Measurements from ENCODE around the gene PLA2G1B. TPM values are rescaled to one million over a fixed set of nuclear protein-coding genes. Genes with fewer than 3 reads are reported as not detected.

PLA2G1B gene
- total RNA-seq, 3 donors from 2014 or later = not detected

GRCh38 chr12:120283318-120283717, 44.3 kb downstream of the PLA2G1B start:
- no peak for DNase-seq (ENCODE audit: low spot score in 2 of 2)
- Histone ChIP-seq H3K36me3 (no peaks in the 10 kb centered on the region), H3K9me3 (no peaks in the 10 kb centered on the region), H3K27me3 (no peaks in the 10 kb centered on the region), H3K4me3 (no peak overlapping the region), H3K4me1 (no peaks in the 10 kb centered on the region), H3K27ac (no peak overlapping the region)
- intact Hi-C loops (cut with DNase I; ENCODE audit: low total_unique reads) = no loop called here
- TF ChIP-seq POLR2AphosphoS5 (IDR thresholded peaks at IDR 0.05) = no peak
- TF ChIP-seq POLR2A (IDR thresholded peaks at IDR 0.05) = no peak
- TF ChIP-seq CTCF (IDR thresholded peaks at IDR 0.05) = no peak

- no peaks in the 10 kb centered on the region for H3K9me3 ChIP-seq
- no peaks in the 10 kb centered on the region for H3K36me3 ChIP-seq
- no peak for DNase-seq (ENCODE audit: low spot score in 2 of 2)
- H3K4me1 ChIP-seq = no peaks in the 10 kb centered on the region
- H3K27ac ChIP-seq = no peak overlapping the region
- intact Hi-C loops (cut with DNase I; ENCODE audit: low total_unique reads) = no loop called here
- no peaks in the 10 kb centered on the region for H3K27me3 ChIP-seq
- H3K4me3 ChIP-seq = no peak overlapping the region
- TF ChIP-seq POLR2A (IDR thresholded peaks at IDR 0.05) (no peak), CTCF (IDR thresholded peaks at IDR 0.05) (no peak), POLR2AphosphoS5 (IDR thresholded peaks at IDR 0.05) (no peak)
Observed at GRCh38 chr12:120278137-120279069, 49.2 kb downstream of the PLA2G1B start.

- intact Hi-C loops (cut with DNase I; ENCODE audit: low total_unique reads) = no loop called here
Observed at GRCh38 chr12:120276734-120277133, 50.8 kb downstream of the PLA2G1B start.

More at GRCh38 chr12:120276734-120277133, 50.8 kb downstream of the PLA2G1B start:
- no peaks in the 10 kb centered on the region for H3K9me3 ChIP-seq
- no peak overlapping the region for H3K4me3 ChIP-seq
- H3K36me3 ChIP-seq = no peaks in the 10 kb centered on the region
- H3K27ac ChIP-seq = no peak overlapping the region
- no peaks in the 10 kb centered on the region for H3K27me3 ChIP-seq
- TF ChIP-seq CTCF (IDR thresholded peaks at IDR 0.05) = no peak
- no peak for TF ChIP-seq POLR2AphosphoS5 (IDR thresholded peaks at IDR 0.05)
- no peak for TF ChIP-seq POLR2A (IDR thresholded peaks at IDR 0.05)
- no peak for DNase-seq (ENCODE audit: low spot score in 2 of 2)
- H3K4me1 ChIP-seq = no peaks in the 10 kb centered on the region

Other genes starting within 250 kb of the PLA2G1B start
- gene RAB35, start 211.0 kb downstream of the PLA2G1B start, total RNA-seq = 10 to 100 TPM; 23.3 to 26.8 (median 26.2) TPM
- gene GCN1, start 133.1 kb downstream of the PLA2G1B start, total RNA-seq = 10 to 100 TPM; 50.1 to 79.6 (median 73.4) TPM
- 1,000 to 10,000 TPM; 3,137 to 4,833 (median 3,312) TPM for gene RPLP0, start 126.7 kb downstream of the PLA2G1B start, total RNA-seq
- 10 to 100 TPM; 44.8 to 74.1 (median 53.9) TPM for gene PXN, start 62.0 kb downstream of the PLA2G1B start, total RNA-seq
- under 1 TPM; under 0.01 TPM for gene RNU4-2, start 35.9 kb downstream of the PLA2G1B start, total RNA-seq
- gene RNU4-1, start 34.5 kb downstream of the PLA2G1B start, total RNA-seq = under 1 TPM in 2 of 3 donors, not detected in 1; under 0.01 TPM
- 1 to 10 TPM in 2 of 3 donors, under 1 TPM in 1; 0.98 to 3.1 (median 1.6) TPM for gene SIRT4, start 25.5 kb downstream of the PLA2G1B start, total RNA-seq
- 1 to 10 TPM in 1 of 3 donors, under 1 TPM in 1, not detected in 1; 0.59 to 2.0 TPM for gene MSI1, start 41.4 kb upstream of the PLA2G1B start, total RNA-seq
- 100 to 1,000 TPM; 464 to 649 (median 599) TPM for gene COX6A1, start 110.3 kb upstream of the PLA2G1B start, total RNA-seq
- gene TRIAP1, start 118.6 kb upstream of the PLA2G1B start, total RNA-seq = 10 to 100 TPM; 10.2 to 21.3 (median 13.0) TPM
- 10 to 100 TPM; 26.5 to 35.8 (median 32.5) TPM for gene GATC, start 118.7 kb upstream of the PLA2G1B start, total RNA-seq
- 10 to 100 TPM; 65.9 to 97.3 (median 82.5) TPM for gene SRSF9, start 142.0 kb upstream of the PLA2G1B start, total RNA-seq
- gene DYNLL1, start 168.3 kb upstream of the PLA2G1B start, total RNA-seq = 100 to 1,000 TPM; 155 to 170 (median 167) TPM
- gene COQ5, start 201.4 kb upstream of the PLA2G1B start, total RNA-seq = 10 to 100 TPM; 26.2 to 33.0 (median 26.5) TPM
- 100 to 1,000 TPM; 112 to 164 (median 149) TPM for gene RNF10, start 206.6 kb upstream of the PLA2G1B start, total RNA-seq